Activated CD4-positive, alpha-beta T cell treated with anti-CD3 and anti-CD28 coated beads for 4 hours (primary cell): Measurements from ENCODE around the gene ZSWIM8.
"Not testable (repeated sequence)": the region's sequence is repeated elsewhere in the genome, so short reads cannot be mapped to it uniquely, and the experiment has no call there.

Experiments used
- DNase-seq, 2 donors: peaks; one replicate each; pipeline ENCODE4 v3.0.0-alpha.2; 2020

ZSWIM8 gene

GRCh38 chr10:73796035-73796434 is 10.6 kb downstream of the ZSWIM8 start:
- not testable (repeated sequence) for DNase-seq

DNA sequence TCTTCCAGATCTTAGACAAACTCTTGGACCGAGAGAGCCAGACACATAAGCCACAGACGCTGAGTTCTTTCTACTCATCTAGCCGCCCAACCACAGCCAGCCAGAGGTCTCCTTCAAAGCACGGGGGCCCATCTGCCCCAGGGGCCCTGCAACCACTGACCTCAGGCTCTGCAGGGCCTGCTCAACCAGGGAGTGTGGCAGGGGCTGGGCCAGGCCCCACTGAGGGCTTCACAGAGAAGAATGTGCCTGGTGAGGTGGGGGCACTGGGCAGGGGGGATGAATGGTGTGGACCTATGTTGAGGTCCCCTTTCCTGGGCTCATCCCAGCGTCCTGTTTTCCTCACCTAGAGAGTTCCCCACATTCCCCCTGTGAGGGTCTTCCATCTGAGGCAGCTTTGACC is 11.4 kb downstream of the ZSWIM8 start:
- no peak for DNase-seq

DNA sequence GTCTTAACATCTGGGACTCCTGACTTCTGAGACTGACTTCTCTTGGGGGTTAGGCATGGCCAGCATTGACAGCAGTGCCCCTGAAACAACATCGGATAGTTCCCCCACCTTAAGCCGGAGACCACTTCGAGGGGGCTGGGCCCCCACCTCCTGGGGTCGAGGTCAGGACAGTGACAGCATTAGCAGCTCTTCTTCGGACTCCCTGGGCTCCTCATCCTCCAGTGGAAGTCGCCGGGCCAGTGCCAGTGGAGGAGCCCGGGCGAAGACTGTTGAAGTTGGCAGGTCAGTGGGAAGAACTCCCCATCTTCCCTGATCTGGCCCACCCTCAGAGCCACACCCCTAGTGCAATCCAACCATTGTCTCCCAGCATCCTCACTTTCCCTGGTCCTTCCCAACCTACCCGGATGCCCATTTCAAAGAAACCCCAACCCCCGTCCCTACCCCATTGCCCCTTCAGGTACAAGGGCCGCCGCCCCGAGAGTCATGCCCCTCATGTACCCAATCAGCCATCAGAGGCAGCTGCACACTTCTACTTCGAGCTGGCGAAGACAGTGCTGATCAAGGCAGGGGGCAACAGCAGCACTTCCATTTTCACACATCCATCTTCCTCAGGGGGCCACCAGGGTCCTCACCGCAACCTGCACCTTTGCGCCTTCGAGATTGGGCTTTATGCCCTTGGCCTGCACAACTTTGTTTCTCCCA is 12.1 kb downstream of the ZSWIM8 start:
- DNase-seq, result no peak

GRCh38 chr10:73798087-73798486 is 12.7 kb downstream of the ZSWIM8 start:
- no peak for DNase-seq

DNA sequence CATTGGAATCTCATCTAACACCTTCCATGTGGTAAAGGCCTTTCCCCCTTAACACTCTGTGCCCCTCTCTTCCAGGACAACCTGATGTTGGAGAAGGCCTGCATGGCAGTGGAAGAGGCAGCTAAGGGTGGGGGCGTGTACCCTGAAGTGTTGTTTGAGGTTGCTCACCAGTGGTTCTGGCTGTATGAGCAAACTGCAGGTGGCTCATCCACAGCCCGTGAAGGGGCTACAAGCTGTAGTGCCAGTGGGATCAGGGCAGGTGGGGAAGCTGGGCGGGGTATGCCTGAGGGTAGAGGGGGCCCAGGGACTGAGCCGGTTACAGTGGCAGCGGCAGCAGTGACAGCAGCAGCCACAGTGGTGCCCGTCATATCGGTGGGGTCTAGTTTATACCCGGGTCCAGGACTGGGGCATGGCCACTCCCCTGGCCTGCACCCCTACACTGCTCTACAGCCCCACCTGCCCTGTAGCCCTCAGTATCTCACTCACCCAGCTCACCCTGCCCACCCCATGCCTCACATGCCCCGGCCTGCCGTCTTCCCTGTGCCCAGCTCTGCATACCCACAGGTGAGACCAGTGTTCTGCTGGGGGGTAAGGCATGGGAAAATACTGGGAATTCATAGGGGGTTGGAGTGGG is 13.6 kb downstream of the ZSWIM8 start:
- no peak for DNase-seq

DNA sequence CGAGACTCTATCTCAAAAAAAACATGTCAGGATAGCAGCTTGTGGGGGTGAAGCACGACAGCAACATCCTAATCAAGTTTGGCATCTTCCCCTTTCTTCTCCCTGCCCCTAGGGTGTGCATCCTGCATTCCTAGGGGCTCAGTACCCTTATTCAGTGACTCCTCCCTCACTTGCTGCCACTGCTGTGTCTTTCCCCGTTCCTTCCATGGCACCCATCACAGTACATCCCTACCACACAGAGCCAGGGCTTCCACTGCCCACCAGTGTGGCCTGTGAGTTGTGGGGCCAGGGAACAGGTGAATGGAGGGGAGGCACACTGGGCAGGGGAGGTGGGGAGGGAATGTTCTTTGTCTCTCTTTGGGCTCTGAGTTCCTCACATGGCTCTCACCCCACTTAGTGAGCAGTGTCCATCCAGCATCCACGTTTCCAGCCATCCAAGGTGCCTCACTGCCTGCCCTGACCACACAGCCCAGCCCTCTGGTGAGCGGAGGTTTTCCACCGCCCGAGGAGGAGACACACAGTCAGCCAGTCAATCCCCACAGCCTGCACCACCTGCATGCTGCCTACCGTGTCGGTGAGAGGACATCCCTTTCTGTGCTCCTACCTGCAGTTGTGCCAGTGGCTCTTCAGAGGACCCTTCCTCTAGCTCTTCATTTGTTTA is 14.6 kb downstream of the ZSWIM8 start:
- DNase-seq, result no peak

DNA sequence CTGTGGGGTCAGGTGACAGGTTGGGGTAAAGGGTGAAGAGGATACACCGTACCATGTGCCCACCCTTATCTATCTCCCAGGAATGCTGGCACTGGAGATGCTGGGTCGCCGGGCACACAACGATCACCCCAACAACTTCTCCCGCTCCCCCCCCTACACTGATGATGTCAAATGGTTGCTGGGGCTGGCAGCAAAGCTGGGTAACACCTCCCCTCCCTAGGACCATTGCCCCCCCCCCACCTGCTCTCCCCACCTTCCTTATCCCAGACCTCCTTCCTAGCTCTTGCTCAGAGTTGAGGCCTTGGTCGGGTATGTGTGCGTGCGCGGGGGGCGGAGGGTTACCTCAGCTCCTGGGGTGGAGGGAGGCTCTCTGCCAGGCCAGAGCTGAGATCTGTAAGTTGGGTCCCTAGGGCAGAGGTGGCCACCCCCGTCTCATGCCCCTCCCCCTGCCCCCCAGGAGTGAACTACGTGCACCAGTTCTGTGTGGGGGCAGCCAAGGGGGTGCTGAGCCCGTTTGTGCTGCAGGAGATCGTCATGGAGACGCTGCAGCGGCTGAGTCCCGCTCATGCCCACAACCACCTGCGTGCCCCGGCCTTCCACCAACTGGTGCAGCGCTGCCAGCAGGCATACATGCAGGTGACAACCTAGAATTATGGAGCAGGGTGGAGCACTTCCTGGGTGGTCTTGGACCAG is 15.3 kb downstream of the ZSWIM8 start:
- DNase-seq, result no peak

DNA sequence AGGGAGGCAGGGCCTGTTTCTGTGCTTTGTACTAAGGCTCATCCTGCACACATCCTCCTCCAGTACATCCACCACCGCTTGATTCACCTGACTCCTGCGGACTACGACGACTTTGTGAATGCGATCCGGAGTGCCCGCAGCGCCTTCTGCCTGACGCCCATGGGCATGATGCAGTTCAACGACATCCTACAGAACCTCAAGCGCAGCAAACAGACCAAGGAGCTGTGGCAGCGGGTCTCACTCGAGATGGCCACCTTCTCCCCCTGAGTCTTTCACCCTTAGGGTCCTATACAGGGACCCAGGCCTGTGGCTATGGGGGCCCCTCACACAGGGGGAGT is 15.8 kb downstream of the ZSWIM8 start:
- DNase-seq, result no peak

- no peak for DNase-seq
These were observed 17.0 kb downstream of the ZSWIM8 start for GRCh38 chr10:73802276-73802991.

GRCh38 chr10:73803680-73804286 is 18.4 kb downstream of the ZSWIM8 start:
- no peak for DNase-seq

- DNase-seq, result no peak
These were observed 21.0 kb downstream of the ZSWIM8 start for GRCh38 chr10:73806176-73806950.

- DNase-seq, result no peak
These were observed 22.1 kb downstream of the ZSWIM8 start for GRCh38 chr10:73807471-73807870.

GRCh38 chr10:73808021-73808815 is 22.8 kb downstream of the ZSWIM8 start:
- no peak for DNase-seq

DNA sequence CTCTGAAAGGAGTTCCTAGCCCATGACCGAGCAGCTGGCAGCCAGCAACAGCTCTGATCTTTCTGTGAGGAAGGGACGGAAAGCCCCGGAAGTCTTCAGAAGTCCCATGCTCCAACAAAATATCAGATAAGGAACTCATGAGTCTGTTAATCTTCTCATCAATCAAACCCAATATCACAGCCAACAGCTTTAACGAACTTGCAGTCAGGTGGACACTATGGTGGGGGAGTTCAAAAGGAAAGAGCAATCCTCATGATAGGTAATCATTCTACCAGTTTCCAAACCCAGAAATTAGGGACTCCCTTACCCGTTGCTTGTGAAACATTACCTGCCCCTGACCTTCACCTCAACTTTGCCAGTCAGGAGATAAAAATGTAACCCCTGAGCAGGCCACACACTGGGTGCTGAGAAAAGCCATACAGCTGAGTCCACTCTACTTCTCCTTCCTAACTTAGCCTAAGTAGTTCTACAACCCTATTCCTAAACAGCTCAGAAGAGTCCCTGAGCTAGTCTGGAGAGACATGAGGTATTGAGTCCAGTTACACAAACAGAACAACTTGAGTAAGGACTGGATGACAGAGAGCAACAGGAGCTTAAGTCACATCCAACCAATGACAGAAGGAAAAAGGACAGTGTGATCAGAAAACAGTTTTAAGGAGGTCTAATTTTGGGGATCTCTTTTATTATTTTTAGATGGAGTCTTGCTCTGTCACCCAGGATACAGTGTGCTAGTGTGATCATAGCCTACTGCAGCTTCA is 23.8 kb downstream of the ZSWIM8 start:
- DNase-seq, result no peak

DNA sequence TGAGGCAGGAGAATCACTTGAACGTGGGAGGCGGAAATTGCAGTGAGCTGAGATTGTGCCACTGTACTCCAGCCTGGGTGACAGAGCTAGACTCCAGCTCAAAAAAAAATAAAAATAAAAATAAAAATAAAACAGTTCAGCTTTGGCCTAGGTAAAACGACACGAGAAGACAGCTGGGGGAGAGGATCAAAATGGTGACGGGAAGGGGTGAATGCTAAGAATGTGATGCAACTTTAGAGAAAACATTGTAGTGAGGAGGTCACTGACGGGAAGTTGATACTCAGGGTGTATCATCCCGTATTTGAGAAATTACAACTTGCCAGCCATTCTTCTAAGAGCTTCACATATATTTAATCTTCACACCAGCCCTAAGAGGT is 24.9 kb downstream of the ZSWIM8 start:
- no peak for DNase-seq

DNA sequence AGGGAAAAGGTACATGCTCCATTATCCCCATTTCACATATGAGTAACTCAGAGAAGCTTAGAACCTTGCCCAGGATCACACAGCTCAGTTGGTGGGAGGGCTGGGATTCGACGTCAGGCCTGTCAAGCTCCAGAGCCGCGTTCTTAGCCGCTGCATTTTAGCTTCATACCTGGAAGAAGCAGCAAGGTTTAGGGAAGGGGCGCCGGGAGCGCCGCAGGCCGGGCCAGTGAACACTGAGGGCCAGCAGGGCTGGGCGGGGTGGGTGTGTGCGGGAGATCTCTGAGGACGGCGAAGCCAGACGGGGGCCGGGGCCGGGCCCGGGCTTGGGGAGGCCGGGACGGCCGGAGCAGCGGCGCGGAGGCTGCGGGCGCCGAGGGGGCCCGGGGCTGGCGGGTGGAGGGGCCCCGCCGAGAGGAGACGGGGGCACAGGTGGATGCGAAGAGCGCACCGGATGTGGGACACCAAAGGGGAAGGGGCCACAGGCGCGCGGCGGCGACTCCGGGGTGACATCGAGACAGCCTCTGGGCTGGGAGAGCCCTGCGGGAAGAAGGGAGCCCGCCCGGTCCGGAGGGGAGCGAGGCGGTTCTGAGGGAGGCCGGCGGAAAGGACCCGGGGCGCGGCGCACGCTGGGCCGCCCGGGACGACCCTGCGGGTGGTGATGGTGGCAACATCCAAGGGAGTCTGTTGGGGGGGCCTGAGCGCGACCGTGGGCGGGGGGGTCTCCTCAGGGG is 25.5 kb downstream of the ZSWIM8 start:
- DNase-seq, result peak; percentile 45 to 59

GRCh38 chr10:73812657-73813056 is 27.3 kb downstream of the ZSWIM8 start:
- DNase-seq, result no peak

GRCh38 chr10:73813333-73813732 is 27.9 kb downstream of the ZSWIM8 start:
- no peak for DNase-seq

GRCh38 chr10:73814276-73814895 is 29.0 kb downstream of the ZSWIM8 start:
- no peak for DNase-seq
